Heart right ventricle (tissue), 16 donors: Measurements from ENCODE around the gene NLRX1. TPM values are rescaled to one million over a fixed set of nuclear protein-coding genes. Genes with fewer than 3 reads are reported as not detected.
"Not testable (repeated sequence)": the region's sequence is repeated elsewhere in the genome, so short reads cannot be mapped to it uniquely, and the experiment has no call there.

Experiments used
- ATAC-seq, 8 donors: fragments of 200-7000 bp; cut with Tn5 transposase; one replicate each; pipeline ENCODE4 v1.9.1; 2020; ENCODE audit warnings: mild to moderate bottlenecking in 8 of 8, moderate library complexity in 8 of 8, moderate number of reproducible peaks in 1 of 8
- DNase-seq, 2 donors: peaks; one replicate each; pipeline ENCODE4 v3.0.0-alpha.2; 2020
- H3K27ac ChIP-seq, 10 donors: fragments of 200-600 bp; sonication (generic) in 2 of 10; one replicate each; pipeline versions ENCODE4 v1.5.0 to v1.8.0; 2020 to 2022; ENCODE audit warnings: mild to moderate bottlenecking in 3 of 10
- H3K27me3 ChIP-seq, 7 donors: fragments of 200-600 bp; one replicate each; pipeline ENCODE4 v1.8.0; 2021 to 2022; ENCODE audit warnings: mild to moderate bottlenecking in 2 of 7
- H3K36me3 ChIP-seq, 9 donors: fragments of 200-600 bp; sonication (generic) in 1 of 9; one replicate each; pipeline versions ENCODE4 v1.5.0 to v1.8.0; 2020 to 2022; ENCODE audit warnings: mild to moderate bottlenecking in 2 of 9
- H3K4me1 ChIP-seq, 9 donors: fragments of 200-600 bp; sonication (generic) in 1 of 9; one replicate each; pipeline versions ENCODE4 v1.5.0 to v1.8.0; 2020 to 2022; ENCODE audit warnings: mild to moderate bottlenecking in 4 of 9
- H3K4me3 ChIP-seq, 10 donors: fragments of 200-600 bp; sonication (generic) in 2 of 10; one replicate each; pipeline versions ENCODE4 v1.5.0 to v1.8.0; 2020 to 2022; ENCODE audit warnings: mild to moderate bottlenecking in 7 of 10, moderate library complexity in 2 of 10
- H3K9me3 ChIP-seq, 11 donors: fragments of 200-600 bp in 10 of 11; sonication (generic) in 2 of 11; one replicate each; pipeline versions ENCODE4 v1.5.0 to v1.8.0; 2013 to 2022; ENCODE audit warnings: mild to moderate bottlenecking in 2 of 11, control low read depth in 1 of 11, moderate library complexity in 1 of 11
- WGBS, 2 donors: extraction: QIAGEN DNeasy Blood & Tissue Kit; methylation state at CpG; one replicate each; pipeline ENCODE4 v1.1.7; 2013; ENCODE audit warnings: inconsistent platforms in 1 of 2; 5-methylcytosine and 5-hydroxymethylcytosine counted together
- intact Hi-C, 10 donors: fragments of 100-400 bp; cut with DNase I; formaldehyde crosslinking; loops; one replicate each; pipeline versions ENCODE4 v1.11.1 to v1.14.2; 2022
- polyA plus RNA-seq, 2 donors: library from polyadenylated mRNA; stranded (reverse); fragments of 200-250 nt; gene quantifications; one replicate each; pipeline ENCODE4 v1.2.3, GENCODE V29; 2013
- total RNA-seq, 10 donors: library from RNA; stranded (reverse); fragmentation: NEBNext Ultra II Directional in 3 of 10; extraction: Animal tissue kit (Norgen Biotek cat#: 25700) in 3 of 10; gene quantifications; one replicate each; pipeline versions ENCODE4 v1.2.1 to v1.2.4, GENCODE V29; 2021 to 2023
- TF ChIP-seq, protein P1 (sequence below), 9 donors: fragments of 200-600 bp; sonication (generic) in 2 of 9; IDR thresholded peaks; one replicate each; pipeline versions ENCODE4 v1.5.0 to v1.8.0; 2021 to 2022; ENCODE audit warnings: antibody characterized with exemption in 9 of 9, mild to moderate bottlenecking in 5 of 9, moderate library complexity in 1 of 9
- donor health status: Arrhythmogenic right ventricular cardiomyopathy.
- donor health status: ischemic (EF 13 %, LVEDD 7.1; RV severe dilation, severe dysfunction).
- donor health status: healthy with polysubstance abuse.
- donor health status: DM: no; HTN: yes; CAD: no.
- donor health status: DM: no; HTN: no; CAD: no.
- donor health status: ischemic (EF 25% LVEDD 6.9; RV normal size, moderate dysfunction).
- donor health status: ischemic (EF 25% LVEDD 5.7; RV mildly dilated, moderate dysfunction).
- donor health status: healthy.
- donor health status: DM: yes; HTN: yes; CAD: no.
- donor health status: Ischemic cardiomyopathy.
- donor health status: ischemic (EF 35%, LVEDD 5.7; RV mildly dilated, moderate dysfunction).
- donor health status: nonischemic (EF 11% LVEDD 7.7; RV severe dilation, severe dysfunction).
- donor health status: DM: yes; HTN: yes; CAD: no.
- donor health status: PGD.
- donor health status: ischemic (EF 29% LVEDD 5.4; RV normal size, mild dysfunction).
- donor health status: nonischemic (EF 23%, LVEDD 6.1; RV moderate dilation, normal function).

The NLRX1 gene
- total and polyA plus RNA-seq, 12 donors = 7.9 to 39.3 (median 31.7) TPM

GRCh38 chr11:119218141-119218878 lies 49.8 kb downstream of the NLRX1 start:
- no peak for DNase-seq
- no peaks in the 10 kb centered on the region for H3K27me3 ChIP-seq
- ATAC-seq = peak in 1 of 8 donors; percentile 35
- TF ChIP-seq, protein P1, sequence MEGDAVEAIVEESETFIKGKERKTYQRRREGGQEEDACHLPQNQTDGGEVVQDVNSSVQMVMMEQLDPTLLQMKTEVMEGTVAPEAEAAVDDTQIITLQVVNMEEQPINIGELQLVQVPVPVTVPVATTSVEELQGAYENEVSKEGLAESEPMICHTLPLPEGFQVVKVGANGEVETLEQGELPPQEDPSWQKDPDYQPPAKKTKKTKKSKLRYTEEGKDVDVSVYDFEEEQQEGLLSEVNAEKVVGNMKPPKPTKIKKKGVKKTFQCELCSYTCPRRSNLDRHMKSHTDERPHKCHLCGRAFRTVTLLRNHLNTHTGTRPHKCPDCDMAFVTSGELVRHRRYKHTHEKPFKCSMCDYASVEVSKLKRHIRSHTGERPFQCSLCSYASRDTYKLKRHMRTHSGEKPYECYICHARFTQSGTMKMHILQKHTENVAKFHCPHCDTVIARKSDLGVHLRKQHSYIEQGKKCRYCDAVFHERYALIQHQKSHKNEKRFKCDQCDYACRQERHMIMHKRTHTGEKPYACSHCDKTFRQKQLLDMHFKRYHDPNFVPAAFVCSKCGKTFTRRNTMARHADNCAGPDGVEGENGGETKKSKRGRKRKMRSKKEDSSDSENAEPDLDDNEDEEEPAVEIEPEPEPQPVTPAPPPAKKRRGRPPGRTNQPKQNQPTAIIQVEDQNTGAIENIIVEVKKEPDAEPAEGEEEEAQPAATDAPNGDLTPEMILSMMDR (IDR thresholded peaks at IDR 0.05) = no peak
- 90% methylated on average over 8 of the region's 8 CpGs for WGBS, 2 donors
- intact Hi-C loops = loop anchor here in 2 of 10 donors (5.0 to 10.0 kb wide), 2 partner anchors 44 to 56 kb away; no protein-coding TSS in a partner anchor
- no peak overlapping the region for H3K27ac ChIP-seq
- H3K36me3 ChIP-seq = no peaks in the 10 kb centered on the region
- H3K9me3 ChIP-seq = no peaks in the 10 kb centered on the region
- no peak overlapping the region for H3K4me3 ChIP-seq
- H3K4me1 ChIP-seq = peaks cover 0 to 26% (median 12%) of the 10 kb centered on the region in 9 donors

DNA sequence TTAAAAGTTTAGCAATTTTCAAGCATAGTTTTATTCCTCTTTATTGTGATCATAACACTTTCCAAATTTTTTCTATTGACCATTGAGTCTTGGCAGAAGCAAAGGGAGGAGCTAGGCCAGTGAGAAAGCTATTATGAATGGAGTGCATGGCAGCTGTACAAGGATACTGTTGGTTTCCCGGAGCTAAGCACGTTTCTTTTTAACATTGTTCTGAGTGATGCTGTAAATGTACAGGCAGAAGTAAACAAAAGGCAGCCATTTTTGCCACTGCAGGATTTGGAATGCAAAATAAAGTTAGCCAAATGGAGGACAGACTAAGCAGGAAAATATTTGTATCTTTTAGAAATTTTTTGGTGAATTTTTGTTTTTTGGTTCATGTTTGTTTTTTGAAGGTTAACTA lies 53.8 kb downstream of the NLRX1 start:
- no peaks in the 10 kb centered on the region for H3K36me3 ChIP-seq
- TF ChIP-seq, protein P1 (IDR thresholded peaks at IDR 0.05) = no peak
- ATAC-seq = peak in 5 of 8 donors; percentile 29 to 73 (median 65)
- H3K4me1 ChIP-seq = peaks cover 0 to 20% (median 12%) of the 10 kb centered on the region in 9 donors
- H3K4me3 ChIP-seq = no peak overlapping the region
- H3K27me3 ChIP-seq = no peaks in the 10 kb centered on the region
- DNase-seq = no peak
- WGBS, 2 donors = 2 to 16% methylated on average over 2 of the region's 2 CpGs
- peak overlapping the region in 3 of 10 donors; percentile 17 to 52 (median 21) for H3K27ac ChIP-seq
- intact Hi-C loops = no loop called here
- H3K9me3 ChIP-seq = no peaks in the 10 kb centered on the region

DNA sequence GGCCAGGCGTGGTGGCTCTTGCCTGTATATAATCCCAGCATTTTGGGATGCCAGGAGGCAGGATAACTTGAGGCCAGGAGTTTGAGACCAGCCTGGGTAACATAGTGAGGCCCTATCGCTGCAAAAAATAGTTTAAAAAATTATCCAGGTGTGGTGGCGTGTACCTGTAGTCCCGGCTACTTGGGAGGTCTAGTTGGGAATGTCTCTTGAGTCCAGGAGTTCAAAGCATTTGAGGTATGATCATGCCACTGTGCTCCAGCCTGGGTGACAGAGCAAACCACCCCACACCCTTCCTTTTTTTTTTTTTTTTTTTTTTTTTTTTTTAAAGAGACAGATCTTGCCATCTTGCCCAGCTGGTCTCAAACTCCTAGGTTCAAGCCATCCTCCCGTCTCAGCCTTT lies 54.4 kb downstream of the NLRX1 start:
- no peak for ATAC-seq
- peak overlapping the region in 1 of 10 donors; percentile 52 for H3K27ac ChIP-seq
- WGBS, 2 donors = 97 to 99% methylated on average over 5 of the region's 5 CpGs

DNA sequence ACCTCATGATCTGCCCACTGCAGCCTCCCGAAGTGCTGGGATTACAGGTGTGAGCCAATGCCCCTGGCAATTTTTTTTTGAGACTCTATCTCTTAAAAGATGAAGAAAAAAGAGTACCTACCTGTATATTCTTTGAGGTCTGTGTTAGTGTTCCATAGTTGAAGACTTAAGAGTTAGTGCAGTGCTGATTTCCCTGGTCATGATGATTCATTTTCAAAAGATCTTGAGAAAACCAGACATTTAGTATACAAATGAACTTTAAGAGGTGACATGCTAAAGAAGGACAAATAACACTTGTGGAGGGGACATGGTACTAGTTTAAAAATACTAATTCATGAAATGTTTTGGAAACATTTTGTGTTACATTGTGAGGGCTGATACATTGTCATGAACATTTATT lies 55.3 kb downstream of the NLRX1 start:
- ATAC-seq = no peak
- DNase-seq = no peak
- WGBS, 2 donors = 96 to 98% methylated on average over 1 of the region's 1 CpG
- TF ChIP-seq, protein P1 (IDR thresholded peaks at IDR 0.05) = no peak
- no peak overlapping the region for H3K27ac ChIP-seq
- no peaks in the 10 kb centered on the region for H3K27me3 ChIP-seq
- intact Hi-C loops = no loop called here
- no peaks in the 10 kb centered on the region for H3K9me3 ChIP-seq
- H3K36me3 ChIP-seq = no peaks in the 10 kb centered on the region
- peaks cover 0 to 21% (median 12%) of the 10 kb centered on the region in 9 donors for H3K4me1 ChIP-seq
- H3K4me3 ChIP-seq = no peak overlapping the region

More for the DNA sequence above, 54.4 kb downstream of the NLRX1 start:
- intact Hi-C loops = no loop called here
- no peak overlapping the region for H3K4me3 ChIP-seq
- no peaks in the 10 kb centered on the region for H3K9me3 ChIP-seq
- no peaks in the 10 kb centered on the region for H3K36me3 ChIP-seq
- DNase-seq = no peak
- TF ChIP-seq, protein P1 (IDR thresholded peaks at IDR 0.05) = no peak
- H3K4me1 ChIP-seq = peaks cover 0 to 19% (median 12%) of the 10 kb centered on the region in 9 donors
- no peaks in the 10 kb centered on the region for H3K27me3 ChIP-seq

GRCh38 chr11:119228535-119229287 lies 60.2 kb downstream of the NLRX1 start:
- ATAC-seq, H3K27me3 ChIP-seq, H3K9me3 ChIP-seq, DNase-seq, H3K4me3 ChIP-seq, H3K27ac ChIP-seq: not testable (repeated sequence)
- Histone ChIP-seq H3K4me1 (peaks cover 0 to 15% (median 0%) of the 10 kb centered on the region in 9 donors), H3K36me3 (peaks cover 0 to 18% (median 5%) of the 10 kb centered on the region in 9 donors)
- WGBS, 2 donors = 87 to 90% methylated on average over 9 of the region's 9 CpGs
- intact Hi-C loops = loop anchor here in 1 of 10 donors (5.0 kb wide), 1 partner anchor 34 kb away; no protein-coding TSS in a partner anchor
